ENCODE results near the gene PAQR8. TPM values are rescaled to one million over a fixed set of nuclear protein-coding genes. Genes with fewer than 3 reads are reported as not detected.

Gene PAQR8
- total RNA-seq, 1 donor from 2014 or later = 1.5 TPM

- H3K4me1 Mint-ChIP-seq (ENCODE audit: low read depth, unreplicated experiment) = peaks cover 22% of the 10 kb centered on the region
- H3K27me3 Mint-ChIP-seq (ENCODE audit: low read depth, unreplicated experiment) = no peaks in the 10 kb centered on the region
- DNase-seq (ENCODE audit: low read depth) (no peak), FAIRE-seq (no peak)
- Histone ChIP-seq H2AFZ (ENCODE audit: low read depth, low read length) (no peak overlapping the region), H3K27ac (ENCODE audit: low read depth, low read length) (no peak overlapping the region), H3K4me3 (ENCODE audit: insufficient read depth, low read depth, low read length) (no peak overlapping the region), H3K79me2 (ENCODE audit: insufficient read depth, low read length) (no peaks in the 10 kb centered on the region), H3K4me1 (ENCODE audit: insufficient read depth, low read length) (peaks cover 24% of the 10 kb centered on the region), H3K27me3 (ENCODE audit: insufficient read depth, low read length) (no peaks in the 10 kb centered on the region), H3K9me3 (ENCODE audit: insufficient read depth, low read depth, low read length) (no peaks in the 10 kb centered on the region), H3K9ac (ENCODE audit: low read length) (no peak overlapping the region), H4K20me1 (ENCODE audit: insufficient read depth, low read length) (peaks cover 3% of the 10 kb centered on the region), H3K36me3 (ENCODE audit: insufficient read depth, low read length) (no peaks in the 10 kb centered on the region), H3K4me2 (ENCODE audit: low read length) (no peak overlapping the region)
- TF ChIP-seq CTCF (IDR thresholded peaks at IDR 0.05; ENCODE audit: insufficient read depth, low read depth, low read length) (no peak), EZH2 (IDR thresholded peaks at IDR 0.05; ENCODE audit: insufficient read depth, low read length) (no peak)
- no peak overlapping the region for H3K4me3 Mint-ChIP-seq (ENCODE audit: unreplicated experiment)
- H3K36me3 Mint-ChIP-seq (ENCODE audit: low read depth, unreplicated experiment) = no peaks in the 10 kb centered on the region
- H3K9me3 Mint-ChIP-seq (ENCODE audit: unreplicated experiment) = peaks cover 4% of the 10 kb centered on the region
- H3K27ac Mint-ChIP-seq (ENCODE audit: unreplicated experiment) = no peak overlapping the region
Observed at GRCh38 chr6:52394251-52394666, 32.3 kb downstream of the PAQR8 start.

- Mint-ChIP-seq H3K27ac (ENCODE audit: unreplicated experiment) (no peak overlapping the region), H3K9me3 (ENCODE audit: unreplicated experiment) (peaks cover 4% of the 10 kb centered on the region), H3K27me3 (ENCODE audit: low read depth, unreplicated experiment) (no peaks in the 10 kb centered on the region), H3K4me3 (ENCODE audit: unreplicated experiment) (no peak overlapping the region), H3K36me3 (ENCODE audit: low read depth, unreplicated experiment) (no peaks in the 10 kb centered on the region), H3K4me1 (ENCODE audit: low read depth, unreplicated experiment) (peaks cover 7% of the 10 kb centered on the region)
- Histone ChIP-seq H3K4me2 (ENCODE audit: low read length) (no peak overlapping the region), H3K4me3 (ENCODE audit: insufficient read depth, low read depth, low read length) (no peak overlapping the region), H2AFZ (ENCODE audit: low read depth, low read length) (no peak overlapping the region), H3K9ac (ENCODE audit: low read length) (no peak overlapping the region), H3K36me3 (ENCODE audit: insufficient read depth, low read length) (no peaks in the 10 kb centered on the region), H3K9me3 (ENCODE audit: insufficient read depth, low read depth, low read length) (no peaks in the 10 kb centered on the region), H3K4me1 (ENCODE audit: insufficient read depth, low read length) (peaks cover 7% of the 10 kb centered on the region), H3K27ac (ENCODE audit: low read depth, low read length) (no peak overlapping the region), H3K79me2 (ENCODE audit: insufficient read depth, low read length) (no peaks in the 10 kb centered on the region), H4K20me1 (ENCODE audit: insufficient read depth, low read length) (no peaks in the 10 kb centered on the region), H3K27me3 (ENCODE audit: insufficient read depth, low read length) (no peaks in the 10 kb centered on the region)
- FAIRE-seq (no peak), DNase-seq (ENCODE audit: low read depth) (no peak)
- TF ChIP-seq EZH2 (IDR thresholded peaks at IDR 0.05; ENCODE audit: insufficient read depth, low read length) (no peak), CTCF (IDR thresholded peaks at IDR 0.05; ENCODE audit: insufficient read depth, low read depth, low read length) (no peak)
Observed at GRCh38 chr6:52395969-52396368, 34.0 kb downstream of the PAQR8 start.

- Histone ChIP-seq H3K9ac (ENCODE audit: low read length) (no peak overlapping the region), H3K79me2 (ENCODE audit: insufficient read depth, low read length) (no peaks in the 10 kb centered on the region), H4K20me1 (ENCODE audit: insufficient read depth, low read length) (no peaks in the 10 kb centered on the region), H3K27ac (ENCODE audit: low read depth, low read length) (no peak overlapping the region), H3K36me3 (ENCODE audit: insufficient read depth, low read length) (no peaks in the 10 kb centered on the region), H3K27me3 (ENCODE audit: insufficient read depth, low read length) (no peaks in the 10 kb centered on the region), H3K9me3 (ENCODE audit: insufficient read depth, low read depth, low read length) (no peaks in the 10 kb centered on the region), H3K4me1 (ENCODE audit: insufficient read depth, low read length) (no peaks in the 10 kb centered on the region), H3K4me2 (ENCODE audit: low read length) (no peak overlapping the region), H3K4me3 (ENCODE audit: insufficient read depth, low read depth, low read length) (no peak overlapping the region), H2AFZ (ENCODE audit: low read depth, low read length) (no peak overlapping the region)
- no peaks in the 10 kb centered on the region for H3K4me1 Mint-ChIP-seq (ENCODE audit: low read depth, unreplicated experiment)
- FAIRE-seq (no peak), DNase-seq (ENCODE audit: low read depth) (peak; percentile 33)
- H3K27ac Mint-ChIP-seq (ENCODE audit: unreplicated experiment) = no peak overlapping the region
- no peaks in the 10 kb centered on the region for H3K27me3 Mint-ChIP-seq (ENCODE audit: low read depth, unreplicated experiment)
- peaks cover 4% of the 10 kb centered on the region for H3K9me3 Mint-ChIP-seq (ENCODE audit: unreplicated experiment)
- no peaks in the 10 kb centered on the region for H3K36me3 Mint-ChIP-seq (ENCODE audit: low read depth, unreplicated experiment)
- TF ChIP-seq EZH2 (IDR thresholded peaks at IDR 0.05; ENCODE audit: insufficient read depth, low read length) = no peak
- peak; percentile 88 for TF ChIP-seq CTCF (IDR thresholded peaks at IDR 0.05; ENCODE audit: insufficient read depth, low read depth, low read length)
- H3K4me3 Mint-ChIP-seq (ENCODE audit: unreplicated experiment) = no peak overlapping the region
Observed at GRCh38 chr6:52399511-52400312, 37.8 kb downstream of the PAQR8 start.
